Pancreas (tissue), 10 donors: ENCODE measurements around the gene GPRIN2. TPM values are rescaled to one million over a fixed set of nuclear protein-coding genes. Genes with fewer than 3 reads are reported as not detected.

Experiments used
- ATAC-seq, 4 donors: fragments of 200-7000 bp; cut with Tn5 transposase; one replicate each; pipeline versions ENCODE4 v1.8.0 to v1.9.1; 2020; ENCODE audit warnings: mild to moderate bottlenecking in 4 of 4, moderate library complexity in 4 of 4
- DNase-seq, 6 donors: peaks; one replicate each; pipeline ENCODE4 v3.0.0-alpha.2; 2020
- FAIRE-seq: peaks from 2 replicates; lab custom pipeline; 2012; peaks lifted over from hg19 to GRCh38; lab: Jason Lieb, UNC
- H3K27ac ChIP-seq, 4 donors: fragments of 200-600 bp; sonication (generic); 1 replicate in 3 of 4; 2 replicates in 1 of 4; pipeline versions ENCODE4 v1.5.0 to v1.8.0; 2020
- H3K27me3 ChIP-seq, 4 donors: fragments of 200-600 bp; one replicate each; pipeline ENCODE4 v1.8.0; 2021
- H3K36me3 ChIP-seq, 3 donors: fragments of 200-600 bp; sonication (generic) in 1 of 3; one replicate each; pipeline versions ENCODE4 v1.5.0 to v1.8.0; 2020 to 2021
- H3K4me1 ChIP-seq, 3 donors: fragments of 200-600 bp; one replicate each; pipeline ENCODE4 v1.8.0; 2021
- H3K4me3 ChIP-seq, 4 donors: fragments of 200-600 bp; sonication (generic) in 2 of 4; one replicate each; pipeline versions ENCODE4 v1.5.0 to v1.8.0; 2020 to 2021
- H3K9me3 ChIP-seq, 4 donors: fragments of 200-600 bp; one replicate each; pipeline ENCODE4 v1.8.0; 2021
- WGBS, 2 donors: extraction: QIAGEN DNeasy Blood & Tissue Kit; methylation state at CpG; one replicate each; pipeline ENCODE4 v1.1.7; 2013; 5-methylcytosine and 5-hydroxymethylcytosine counted together
- intact Hi-C, 3 donors: fragments of 100-400 bp; cut with DNase I; formaldehyde crosslinking; loops; one replicate each; pipeline versions ENCODE4 v1.11.1 to v1.14.2; 2022
- polyA plus RNA-seq, 2 donors: library from polyadenylated mRNA; stranded (reverse); fragments of 200-250 nt; gene quantifications; one replicate each; pipeline ENCODE4 v1.2.3, GENCODE V29; 2013
- total RNA-seq, 6 donors: library from RNA; stranded (reverse); fragmentation: NEBNext Ultra II Directional in 4 of 6; extraction: Animal tissue kit (Norgen Biotek cat#: 25700) in 4 of 6; gene quantifications; one replicate each; pipeline versions ENCODE4 v1.2.1 to v1.2.4, GENCODE V29; 2021 to 2023
- TF ChIP-seq, protein P1 (sequence below), 4 donors: fragments of 200-600 bp; sonication (generic) in 3 of 4; IDR thresholded peaks; one replicate each; pipeline versions ENCODE4 v1.5.0 to v1.8.0; 2021; ENCODE audit warnings: antibody characterized with exemption in 4 of 4
- donor health status: healthy with polysubstance abuse.
- donor health status: DM: no; HTN: no; CAD: no; lungs with moderate emphysema.
- donor health status: DM: no; HTN: no; CAD: no.
- donor health status: control.
- donor health status: control.
- donor health status: Bipolar disorder and iron deficiency.
- donor health status: DM: yes; HTN: yes; CAD: no.
- donor health status: DM: no; HTN: no; CAD: no.
- donor health status: DM: no; HTN: no; CAD: no.
- donor health status: DM: yes; HTN: yes; CAD: no.

The GPRIN2 gene
- total and polyA plus RNA-seq, 8 donors = 3.7 to 14.0 (median 5.2) TPM

GRCh38 chr10:46558392-46559185 is 2.1 kb upstream of the GPRIN2 start:
- intact Hi-C loops = no loop called here
- H3K9me3 ChIP-seq = no peaks in the 10 kb centered on the region
- FAIRE-seq = no peak
- TF ChIP-seq, protein P1, sequence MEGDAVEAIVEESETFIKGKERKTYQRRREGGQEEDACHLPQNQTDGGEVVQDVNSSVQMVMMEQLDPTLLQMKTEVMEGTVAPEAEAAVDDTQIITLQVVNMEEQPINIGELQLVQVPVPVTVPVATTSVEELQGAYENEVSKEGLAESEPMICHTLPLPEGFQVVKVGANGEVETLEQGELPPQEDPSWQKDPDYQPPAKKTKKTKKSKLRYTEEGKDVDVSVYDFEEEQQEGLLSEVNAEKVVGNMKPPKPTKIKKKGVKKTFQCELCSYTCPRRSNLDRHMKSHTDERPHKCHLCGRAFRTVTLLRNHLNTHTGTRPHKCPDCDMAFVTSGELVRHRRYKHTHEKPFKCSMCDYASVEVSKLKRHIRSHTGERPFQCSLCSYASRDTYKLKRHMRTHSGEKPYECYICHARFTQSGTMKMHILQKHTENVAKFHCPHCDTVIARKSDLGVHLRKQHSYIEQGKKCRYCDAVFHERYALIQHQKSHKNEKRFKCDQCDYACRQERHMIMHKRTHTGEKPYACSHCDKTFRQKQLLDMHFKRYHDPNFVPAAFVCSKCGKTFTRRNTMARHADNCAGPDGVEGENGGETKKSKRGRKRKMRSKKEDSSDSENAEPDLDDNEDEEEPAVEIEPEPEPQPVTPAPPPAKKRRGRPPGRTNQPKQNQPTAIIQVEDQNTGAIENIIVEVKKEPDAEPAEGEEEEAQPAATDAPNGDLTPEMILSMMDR (IDR thresholded peaks at IDR 0.05) = no peak
- no peak overlapping the region for H3K4me3 ChIP-seq
- H3K27me3 ChIP-seq = no peaks in the 10 kb centered on the region
- peak in 5 of 6 donors; percentile 1 to 72 (median 25) for DNase-seq
- ATAC-seq = no peak
- H3K27ac ChIP-seq = no peak overlapping the region
- H3K4me1 ChIP-seq = peaks cover 0 to 5% (median 0%) of the 10 kb centered on the region in 3 donors
- WGBS, 2 donors = 58 to 60% methylated on average over 9 of the region's 9 CpGs
- no peaks in the 10 kb centered on the region for H3K36me3 ChIP-seq

DNA sequence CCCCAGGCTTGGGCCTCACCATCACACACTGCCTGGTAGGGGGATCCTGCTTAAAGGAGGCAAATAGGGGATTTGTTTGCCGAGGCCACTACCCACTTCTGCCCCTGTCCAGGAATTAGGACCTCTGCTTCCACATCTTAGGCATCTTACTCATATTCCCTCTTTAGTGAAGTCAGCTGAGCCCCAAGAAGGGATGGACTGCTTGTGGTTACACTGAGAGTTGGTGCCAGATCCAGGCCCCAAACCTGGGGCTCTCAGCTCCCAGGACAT is 1.6 kb upstream of the GPRIN2 start:
- peak in 1 of 6 donors; percentile 64 for DNase-seq

GRCh38 chr10:46557319-46558121 is 1.1 kb upstream of the GPRIN2 start:
- Histone ChIP-seq H3K36me3 (no peaks in the 10 kb centered on the region), H3K4me1 (peaks cover 0 to 5% (median 0%) of the 10 kb centered on the region in 3 donors), H3K9me3 (no peaks in the 10 kb centered on the region), H3K4me3 (peak overlapping the region in 1 of 4 donors; percentile 81), H3K27me3 (no peaks in the 10 kb centered on the region), H3K27ac (no peak overlapping the region)
- intact Hi-C loops = no loop called here
- TF ChIP-seq, protein P1 (IDR thresholded peaks at IDR 0.05) = no peak
- ATAC-seq = no peak
- 89 to 90% methylated on average over 33 of the region's 33 CpGs for whole genome bisulfite sequencing, 2 donors
- FAIRE-seq = no peak
- peak in 5 of 6 donors; percentile 14 to 87 (median 36) for DNase-seq

More for the DNA sequence above, 1.6 kb upstream of the GPRIN2 start:
- TF ChIP-seq, protein P1 (IDR thresholded peaks at IDR 0.05) = no peak
- 41 to 45% methylated on average over 1 of the region's 1 CpG for WGBS, 2 donors
- H3K27me3 ChIP-seq = no peaks in the 10 kb centered on the region
- intact Hi-C loops = no loop called here
- H3K36me3 ChIP-seq = no peaks in the 10 kb centered on the region
- no peak for ATAC-seq
- H3K27ac ChIP-seq = no peak overlapping the region
- no peak overlapping the region for H3K4me3 ChIP-seq
- H3K9me3 ChIP-seq = no peaks in the 10 kb centered on the region
- no peak for FAIRE-seq
- peaks cover 0 to 5% (median 0%) of the 10 kb centered on the region in 3 donors for H3K4me1 ChIP-seq

DNA sequence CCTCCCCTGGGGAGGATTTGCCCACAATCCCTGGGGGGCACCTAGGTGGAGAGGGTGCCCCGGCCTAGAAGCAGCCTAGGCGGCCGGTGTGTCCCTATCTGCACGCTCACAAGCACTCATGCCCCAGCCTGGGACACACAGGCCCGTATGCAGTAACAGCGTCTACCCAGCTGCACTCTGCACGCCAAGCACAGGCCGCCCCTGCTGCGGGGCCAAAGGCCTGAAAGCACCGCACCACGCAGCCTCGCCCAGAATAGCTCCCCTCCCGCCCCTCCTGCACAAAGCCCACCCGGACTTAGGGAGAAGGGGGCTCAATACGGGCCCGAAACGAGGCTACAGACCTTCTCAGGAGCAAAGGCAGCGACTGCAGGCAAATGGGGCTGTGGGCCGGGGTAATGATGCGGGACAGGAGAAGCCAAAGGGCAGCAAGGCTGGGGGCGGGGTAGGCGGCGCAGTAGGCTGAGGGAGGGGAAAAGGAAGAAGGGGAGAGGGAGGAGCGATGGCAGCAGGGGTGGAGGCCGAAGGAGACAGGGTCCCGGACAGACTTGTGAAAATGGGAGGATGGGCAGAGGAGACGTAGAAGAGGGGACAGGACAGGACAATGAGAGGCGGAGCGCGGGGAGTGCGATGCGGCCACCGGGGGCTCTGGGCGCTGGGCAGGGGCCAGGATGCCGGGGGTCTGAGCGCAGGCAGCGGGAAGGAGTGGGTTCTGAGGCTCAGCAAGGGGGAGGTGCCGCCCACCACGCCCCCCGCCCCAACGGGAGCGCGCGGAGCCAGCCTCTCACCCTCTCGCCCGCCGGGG is 544 bp downstream of the GPRIN2 start:
- DNase-seq = peak; percentile 27 to 89 (median 69)
- H3K36me3 ChIP-seq = no peaks in the 10 kb centered on the region
- no peaks in the 10 kb centered on the region for H3K27me3 ChIP-seq
- no peak for FAIRE-seq
- intact Hi-C loops = no loop called here
- H3K27ac ChIP-seq = no peak overlapping the region
- H3K4me1 ChIP-seq = peaks cover 0 to 5% (median 0%) of the 10 kb centered on the region in 3 donors
- TF ChIP-seq, protein P1 (IDR thresholded peaks at IDR 0.05) = no peak
- H3K9me3 ChIP-seq = no peaks in the 10 kb centered on the region
- 27% methylated on average over 47 of the region's 47 CpGs for WGBS, 2 donors
- ATAC-seq = peak; percentile 46 to 66 (median 54)
- peak overlapping the region; percentile 75 to 90 (median 80) for H3K4me3 ChIP-seq
